NT2/D1 (cell line): Measurements from ENCODE around the gene CEP112.

Experiments
- SUZ12 ChIP-seq: IDR thresholded peaks from 2 replicates; pipeline ENCODE4 v1.6.1; 2011; ENCODE audit not compliant: insufficient read length, insufficient read depth; ENCODE audit errors: extremely low read depth
- ZNF274 ChIP-seq: IDR thresholded peaks from 2 replicates; pipeline ENCODE4 v1.6.1; 2011; ENCODE audit warnings: mild to moderate bottlenecking, low read depth, low read length

DNA sequence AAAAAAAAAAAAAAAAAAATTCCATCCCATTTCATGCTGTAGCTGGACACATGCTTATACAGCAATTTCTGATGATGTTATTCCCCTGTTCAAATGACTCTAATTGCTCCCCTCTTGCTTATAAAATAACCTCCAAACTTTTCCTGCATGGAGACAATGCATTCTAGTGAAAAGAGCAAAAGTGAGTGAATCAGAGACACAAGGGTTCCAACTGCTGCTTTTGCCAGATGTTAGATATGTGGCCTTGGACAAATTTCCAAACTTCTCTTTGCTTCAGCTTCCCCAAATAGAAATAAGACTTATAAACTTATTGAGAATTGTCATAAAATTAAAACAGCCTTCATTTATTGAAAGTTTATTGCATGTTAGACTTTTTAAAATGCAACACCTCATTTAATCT lies 565.5 kb downstream of the CEP112 start:
- no peak for TF ChIP-seq ZNF274
- no peak for TF ChIP-seq SUZ12
